Endothelial cell of umbilical vein (primary cell): ENCODE results near the gene CCDC183. TPM values are rescaled to one million over a fixed set of nuclear protein-coding genes. Genes with fewer than 3 reads are reported as not detected.

Experiments
- BruUV-seq: library from RNA; stranded (reverse); fragments of 400-500 nt; replicated peaks from 2 replicates; lab custom pipeline; 2021; lab: Mats Ljungman, UMichigan
- CTCF ChIA-PET: fragments of 300-600, 350-600 bp; sonication (Branson Sonifier 250); formaldehyde crosslinking; loops from one replicate; lab custom pipeline; 2021; ENCODE audit warnings: antibody characterized with exemption, inconsistent platforms; lab: Charles Lee
- POLR2A ChIA-PET: fragments of 300-600, 350-600 bp; sonication (Branson Sonifier 250); formaldehyde crosslinking; loops from one replicate; lab custom pipeline; 2021; ENCODE audit warnings: antibody characterized with exemption, inconsistent platforms; lab: Charles Lee
- DNase-seq: peaks from one replicate; pipeline ENCODE4 v3.0.0-alpha.2; 2011; ENCODE audit warnings: low read depth, low spot score
- FAIRE-seq: peaks from 2 replicates; lab custom pipeline; 2011; peaks lifted over from hg19 to GRCh38; lab: Jason Lieb, UNC
- H2AFZ ChIP-seq: 2 replicates; pipeline ENCODE4 v1.6.0; 2012; ENCODE audit warnings: low read depth, low read length, control low read depth, inconsistent platforms
- H3K27ac ChIP-seq: 2 replicates; pipeline ENCODE4 v1.5.1; 2011; ENCODE audit warnings: low read depth, mild to moderate bottlenecking, control low read depth, low read length, moderate library complexity; ENCODE audit not compliant: insufficient read depth
- H3K27me3 ChIP-seq, 2 experiments: 2 replicates each; pipeline versions ENCODE4 v1.6.0 to v1.6.1; 2011; ENCODE audit warnings: low read length in 2 of 2, mixed read lengths in 1 of 2; ENCODE audit not compliant: control insufficient read depth in 2 of 2, insufficient read depth in 2 of 2
- H3K36me3 ChIP-seq, 2 experiments: 2 replicates in 1 of 2; 3 replicates in 1 of 2; pipeline ENCODE4 v1.5.1; 2011; ENCODE audit warnings: low read length in 2 of 2, mild to moderate bottlenecking in 1 of 2, moderate library complexity in 1 of 2; ENCODE audit not compliant: control insufficient read depth in 2 of 2, insufficient read depth in 2 of 2; ENCODE audit errors: extremely low read depth in 1 of 2
- H3K4me1 ChIP-seq: 3 replicates; pipeline ENCODE4 v1.5.1; 2011; ENCODE audit warnings: mild to moderate bottlenecking, low read length; ENCODE audit not compliant: control insufficient read depth, insufficient read depth; ENCODE audit errors: extremely low read depth
- H3K4me2 ChIP-seq: 2 replicates; pipeline ENCODE4 v1.6.1; 2011; ENCODE audit warnings: low read length, control low read depth, mixed read lengths; ENCODE audit not compliant: insufficient read depth
- H3K4me3 ChIP-seq, 3 experiments: fragments of 200-600 bp in 1 of 3; sonication (generic), shearing (Covaris generic) in 1 of 3; replicated peaks in 1 of 3; 2 replicates each; pipeline ENCODE4 v1.5.1; 2011 to 2016; ENCODE audit warnings: control low read depth in 3 of 3, low read length in 3 of 3, mild to moderate bottlenecking in 2 of 3, inconsistent platforms in 1 of 3, low read depth in 1 of 3, moderate library complexity in 1 of 3; ENCODE audit not compliant: insufficient read depth in 1 of 3
- H3K79me2 ChIP-seq: 2 replicates; pipeline ENCODE4 v1.6.0; 2012; ENCODE audit warnings: low read length, inconsistent platforms; ENCODE audit not compliant: control insufficient read depth, insufficient read depth
- H3K9ac ChIP-seq: replicated peaks from 2 replicates; pipeline ENCODE3; 2011; ENCODE audit warnings: low read length, control low read depth; ENCODE audit not compliant: insufficient read depth; ENCODE audit errors: extremely low read depth
- H3K9me1 ChIP-seq: replicated peaks from 3 replicates; pipeline ENCODE4 v1.6.0; 2011; ENCODE audit warnings: mild to moderate bottlenecking, low read length; ENCODE audit not compliant: control insufficient read depth, insufficient read depth; ENCODE audit errors: extremely low read depth
- H3K9me3 ChIP-seq: replicated peaks from 2 replicates; pipeline ENCODE4 v1.5.1; 2012; ENCODE audit warnings: low read length, inconsistent platforms; ENCODE audit not compliant: control insufficient read depth, insufficient read depth
- H4K20me1 ChIP-seq: replicated peaks from 2 replicates; pipeline ENCODE3; 2011; ENCODE audit warnings: mild to moderate bottlenecking, low read length; ENCODE audit not compliant: control insufficient read depth, insufficient read depth; ENCODE audit errors: extremely low read depth
- CTCF ChIP-seq, 2 donors: IDR thresholded peaks; 1 replicate in 1 of 2; 2 replicates in 1 of 2; pipeline ENCODE4 v1.5.1; 2011; ENCODE audit warnings: low read length in 2 of 2, mild to moderate bottlenecking in 2 of 2, moderate library complexity in 2 of 2, control low read depth in 1 of 2, inconsistent platforms in 1 of 2, low read depth in 1 of 2; ENCODE audit not compliant: insufficient read depth in 1 of 2; ENCODE audit errors: extremely low read depth in 1 of 2
- EZH2 ChIP-seq: IDR thresholded peaks from 2 replicates; pipeline ENCODE4 v1.6.1; 2012; ENCODE audit warnings: borderline replicate concordance, low read depth, mild to moderate bottlenecking, moderate library complexity, low read length, inconsistent platforms; ENCODE audit not compliant: severe bottlenecking
- FOS ChIP-seq: IDR thresholded peaks from 2 replicates; pipeline ENCODE4 v1.6.1; 2011; ENCODE audit warnings: mild to moderate bottlenecking, low read length, moderate library complexity, borderline replicate concordance; ENCODE audit not compliant: insufficient read depth
- GATA2 ChIP-seq: IDR thresholded peaks from 2 replicates; pipeline ENCODE4 v1.7.0; 2011; ENCODE audit warnings: low read depth, mild to moderate bottlenecking, moderate library complexity, mixed read lengths, low read length; ENCODE audit not compliant: insufficient read length, insufficient read depth
- JUN ChIP-seq: IDR thresholded peaks from 2 replicates; pipeline ENCODE4 v1.6.1; 2011; ENCODE audit warnings: borderline replicate concordance, low read depth; ENCODE audit not compliant: insufficient read length, insufficient read depth
- MAX ChIP-seq: IDR thresholded peaks from 2 replicates; pipeline ENCODE4 v1.6.1; 2011; ENCODE audit not compliant: insufficient read depth, insufficient read length
- MYC ChIP-seq: IDR thresholded peaks from one replicate; pipeline ENCODE4 v1.6.1; 2011; ENCODE audit warnings: mild to moderate bottlenecking, low read depth, low read length
- POLR2A ChIP-seq: IDR thresholded peaks from 2 replicates; pipeline ENCODE4 v1.6.1; 2012; ENCODE audit warnings: low read depth, mild to moderate bottlenecking, control low read depth, low read length
- POLR2AphosphoS5 ChIP-seq: IDR thresholded peaks from 2 replicates; pipeline ENCODE4 v1.6.1; 2012; ENCODE audit warnings: low read depth, mild to moderate bottlenecking, control low read depth, low read length, moderate library complexity; ENCODE audit not compliant: insufficient read depth
- dilution Hi-C: fragments of 300-500 bp; cut with MboI; formaldehyde crosslinking; loops from one replicate; pipeline ENCODE4 v1.15.0; 2019; ENCODE audit warnings: low sequenced_read_pairs; ENCODE audit not compliant: extremely low pct_ligation_motif_present
- intact Hi-C: fragments of 100-400 bp; cut with micrococcal nuclease; formaldehyde crosslinking; loops from one replicate; pipeline ENCODE4 v1.10.0; 2022
- polyA plus RNA-seq, 4 experiments: library from polyadenylated mRNA; depleted of rRNA in 3 of 4; stranded (reverse) in 3 of 4; unstranded in 1 of 4; fragments of >200 nt; gene quantifications; 2 replicates each; pipeline versions ENCODE4 v1.2.1 to v1.2.3, GENCODE V29; 2011 to 2012; ENCODE audit warnings: missing spikeins in 1 of 4
- total RNA-seq: library from RNA; stranded (reverse); gene quantifications from 2 replicates; pipeline ENCODE4 v1.2.3, GENCODE V29; 2021

The CCDC183 gene
- total and polyA plus RNA-seq, 2 donors (not counting 3 experiments of a cell fraction or from before 2014, with no cell fraction given) = 0.50 TPM; not detected in 1

GRCh38 chr9:136779808-136780207 is 16.3 kb upstream of the CCDC183 start:
- no peak overlapping the region for H3K4me2 ChIP-seq
- DNase-seq = no peak
- H3K27me3 ChIP-seq = peaks cover 14 to 27% of the 10 kb centered on the region in 2 experiments
- H3K36me3 ChIP-seq = no peaks in the 10 kb centered on the region
- H3K9me3 ChIP-seq = no peaks in the 10 kb centered on the region
- dilution Hi-C loops (no loop called here), intact Hi-C loops (no loop called here)
- no peaks in the 10 kb centered on the region for H4K20me1 ChIP-seq
- H3K27ac ChIP-seq = no peak overlapping the region
- FAIRE-seq = no peak
- no peak overlapping the region for H3K4me3 ChIP-seq
- no peaks in the 10 kb centered on the region for H3K9me1 ChIP-seq
- ChIA-PET CTCF (interaction anchor here (0.7 to 2.1 kb wide), 5 partner anchors 8 to 288 kb away, joined by 3 to 7 read pairs (median 3); no protein-coding TSS in a partner anchor), POLR2A (no interaction called here)
- no peaks in the 10 kb centered on the region for H3K4me1 ChIP-seq
- no peaks in the 10 kb centered on the region for H3K79me2 ChIP-seq
- TF ChIP-seq JUN = no peak
- no peak overlapping the region for H2AFZ ChIP-seq
- H3K9ac ChIP-seq = no peak overlapping the region
- no TSS peak for BruUV-seq

GRCh38 chr9:136782452-136782851 is 13.7 kb upstream of the CCDC183 start:
- Histone ChIP-seq H3K27me3 (peaks cover 14 to 29% of the 10 kb centered on the region in 2 experiments), H2AFZ (no peak overlapping the region), H3K4me3 (no peak overlapping the region), H3K4me2 (no peak overlapping the region), H3K27ac (no peak overlapping the region), H3K36me3 (no peaks in the 10 kb centered on the region), H3K9ac (no peak overlapping the region), H4K20me1 (no peaks in the 10 kb centered on the region), H3K4me1 (no peaks in the 10 kb centered on the region), H3K79me2 (no peaks in the 10 kb centered on the region), H3K9me1 (no peaks in the 10 kb centered on the region), H3K9me3 (no peaks in the 10 kb centered on the region)
- CTCF ChIA-PET = no interaction called here
- no peak for TF ChIP-seq GATA2
- TF ChIP-seq JUN = no peak
- no peak for TF ChIP-seq MYC
- TF ChIP-seq POLR2A = no peak
- no peak for TF ChIP-seq EZH2
- no peak for TF ChIP-seq FOS
- no peak for TF ChIP-seq CTCF (IDR thresholded peaks at IDR 0.05; ENCODE audit: extremely low read depth in 1 of 2, insufficient read depth in 1 of 2, low read depth in 1 of 2, low read length in 2 of 2)
- TF ChIP-seq MAX = no peak
- no peak for TF ChIP-seq POLR2AphosphoS5
- DNase-seq = no peak
- intact Hi-C loops (no loop called here), dilution Hi-C loops (no loop called here)
- no TSS peak for BruUV-seq
- no peak for FAIRE-seq
- POLR2A ChIA-PET = no interaction called here
